A549 (cell line): ENCODE measurements around the gene LMOD1. TPM values are rescaled to one million over a fixed set of nuclear protein-coding genes. Genes with fewer than 3 reads are reported as not detected.

Experiments
- ATAC-seq, 2 experiments: fragments of 200-7000 bp in 1 of 2; fragments of >200 bp in 1 of 2; cut with Nextera tagmentation in 1 of 2; cut with Tn5 transposase in 1 of 2; 3 replicates each; pipeline versions ENCODE4 v1.8.0 to v1.9.1; 2018 to 2020; ENCODE audit warnings: mild to moderate bottlenecking in 1 of 2, moderate library complexity in 1 of 2
- CTCF ChIA-PET: fragments of 300-600 bp; sonication (Branson Sonifier 250); formaldehyde crosslinking; extraction: SDS; loops from one replicate; lab custom pipeline; 2021; ENCODE audit warnings: antibody characterized with exemption, inconsistent platforms; lab: Yijun Ruan, JAX
- POLR2A ChIA-PET: fragments of 350-600 bp; formaldehyde crosslinking; extraction: SDS; loops from one replicate; lab custom pipeline; 2021; ENCODE audit warnings: antibody characterized with exemption, inconsistent platforms; lab: Yijun Ruan, JAX
- DNase-seq, 2 experiments: peaks; one replicate each; pipeline versions ENCODE4 v3.0.0 to v3.0.0-alpha.2; 2011 to 2016; ENCODE audit warnings: low read depth in 1 of 2, low spot score in 1 of 2
- FAIRE-seq: peaks from 2 replicates; lab custom pipeline; 2011; peaks lifted over from hg19 to GRCh38; lab: Jason Lieb, UNC
- H3K27ac ChIP-seq, 2 experiments: fragments of >200 bp; sonication (Bioruptor Twin); formaldehyde crosslinking; 3 replicates each; pipeline ENCODE4 v1.5.1; 2016 to 2017
- H3K4me1 ChIP-seq: fragments of >200 bp; sonication (Bioruptor Twin); formaldehyde crosslinking; 3 replicates; pipeline ENCODE4 v1.6.1; 2016
- H3K4me2 ChIP-seq: fragments of >200 bp; sonication (Bioruptor Twin); formaldehyde crosslinking; 3 replicates; pipeline ENCODE4 v1.6.1; 2016
- H3K4me3 ChIP-seq: fragments of >200 bp; sonication (Bioruptor Twin); formaldehyde crosslinking; 3 replicates; pipeline ENCODE4 v1.5.1; 2016
- H3K9me3 ChIP-seq: fragments of >200 bp; sonication (Bioruptor Twin); formaldehyde crosslinking; 3 replicates; pipeline ENCODE4 v1.6.1; 2016
- CBX2 ChIP-seq: fragments of 200-600 bp; sonication (generic); IDR thresholded peaks from 2 replicates; pipeline ENCODE4 v1.6.1; 2016; ENCODE audit warnings: low read depth, mild to moderate bottlenecking, borderline replicate concordance
- CEBPB ChIP-seq, 2 experiments: fragments of >200 bp in 1 of 2; sonication (Bioruptor Twin) in 1 of 2; formaldehyde crosslinking in 1 of 2; IDR thresholded peaks; 2 replicates each; pipeline ENCODE4 v1.6.1; 2012 to 2016
- CHD2 ChIP-seq: fragments of 150-350 bp; IDR thresholded peaks from 2 replicates; pipeline ENCODE4 v1.6.1; 2014; ENCODE audit warnings: low read length; ENCODE audit not compliant: partially characterized antibody
- CHD4 ChIP-seq: fragments of 200-600 bp; sonication (generic); IDR thresholded peaks from 2 replicates; pipeline ENCODE4 v1.6.1; 2016; ENCODE audit warnings: antibody characterized with exemption, mild to moderate bottlenecking, borderline replicate concordance
- EHF ChIP-seq: fragments of 250-450 bp; sonication (Bioruptor Pico); IDR thresholded peaks from 2 replicates; pipeline ENCODE4 v1.5.0; 2020; ENCODE audit warnings: mild to moderate bottlenecking
- FOSB ChIP-seq: fragments of 250-450 bp; sonication (Bioruptor Pico); IDR thresholded peaks from 2 replicates; pipeline ENCODE4 v1.5.0; 2020; ENCODE audit warnings: mild to moderate bottlenecking, moderate library complexity
- FOXS1 ChIP-seq: fragments of 250-450 bp; sonication (Bioruptor Pico); IDR thresholded peaks from 2 replicates; pipeline ENCODE4 v1.5.0; 2020; ENCODE audit warnings: mild to moderate bottlenecking, moderate library complexity
- HDAC2 ChIP-seq: fragments of 200-600 bp; sonication (generic); IDR thresholded peaks from 2 replicates; pipeline ENCODE4 v1.6.1; 2016
- KDM1A ChIP-seq: fragments of 200-600 bp; sonication (generic); IDR thresholded peaks from 2 replicates; pipeline ENCODE4 v1.6.1; 2016; ENCODE audit warnings: low read depth, mild to moderate bottlenecking
- MAFK ChIP-seq: fragments of 450-650 bp; IDR thresholded peaks from 2 replicates; pipeline ENCODE4 v1.6.1; 2014; ENCODE audit not compliant: partially characterized antibody
- MAZ ChIP-seq: fragments of 150-350 bp; IDR thresholded peaks from 2 replicates; pipeline ENCODE4 v1.6.1; 2014; ENCODE audit warnings: antibody characterized with exemption, low read depth, low read length, borderline replicate concordance
- NPAS2 ChIP-seq: fragments of 250-450 bp; sonication (Bioruptor Pico); IDR thresholded peaks from 2 replicates; pipeline ENCODE4 v1.8.0; 2022; ENCODE audit warnings: mild to moderate bottlenecking, moderate library complexity, borderline replicate concordance
- PHF8 ChIP-seq: fragments of 200-600 bp; sonication (generic); IDR thresholded peaks from 2 replicates; pipeline ENCODE4 v1.6.1; 2016; ENCODE audit warnings: low read depth, mild to moderate bottlenecking, antibody characterized with exemption, moderate library complexity, borderline replicate concordance
- RAD21 ChIP-seq, 2 experiments: fragments of >200 bp in 1 of 2; sonication (Bioruptor Twin) in 1 of 2; formaldehyde crosslinking in 1 of 2; IDR thresholded peaks in 1 of 2; conservative IDR thresholded peaks in 1 of 2; 2 replicates in 1 of 2; 3 replicates in 1 of 2; pipeline ENCODE4 v1.6.1; 2012 to 2018; ENCODE audit warnings: inconsistent platforms in 1 of 2
- RARB ChIP-seq: fragments of 250-450 bp; sonication (Bioruptor Pico); IDR thresholded peaks from 2 replicates; pipeline ENCODE4 v1.8.0; 2021; ENCODE audit warnings: mild to moderate bottlenecking, moderate library complexity
- RCOR1 ChIP-seq: fragments of 150-350 bp; IDR thresholded peaks from 2 replicates; pipeline ENCODE4 v1.6.1; 2014; ENCODE audit warnings: antibody characterized with exemption, low read length, low read depth
- REST ChIP-seq: fragments of 200-600 bp; sonication (generic); IDR thresholded peaks from 2 replicates; pipeline ENCODE4 v1.6.1; 2016; ENCODE audit warnings: antibody characterized with exemption, mild to moderate bottlenecking, moderate library complexity
- SREBF2 ChIP-seq: fragments of 450-650 bp; IDR thresholded peaks from 2 replicates; pipeline ENCODE4 v1.6.1; 2014; ENCODE audit warnings: mild to moderate bottlenecking, moderate library complexity
- TP53 ChIP-seq: fragments of 250-450 bp; sonication (Bioruptor Pico); IDR thresholded peaks from 2 replicates; pipeline ENCODE4 v1.5.0; 2021; ENCODE audit warnings: mild to moderate bottlenecking, moderate library complexity
- ZC3H11A ChIP-seq: fragments of 450-650 bp; IDR thresholded peaks from 2 replicates; pipeline ENCODE4 v1.6.1; 2014; ENCODE audit warnings: antibody characterized with exemption, mild to moderate bottlenecking
- WGBS: methylation state at CpG from one replicate; pipeline ENCODE4 v1.1.6; 2017; ENCODE audit errors: missing lambda C conversion rate; 5-methylcytosine and 5-hydroxymethylcytosine counted together
- polyA plus RNA-seq, 4 experiments: library from polyadenylated mRNA; depleted of rRNA in 3 of 4; stranded (reverse); fragments of >200 nt; fragmentation: RNase III in 1 of 4; extraction: RNeasy Plus Mini Kit Qiagen cat#74134 plus additional on column Dnase treatment in 1 of 4; gene quantifications; 2 replicates in 3 of 4; 3 replicates in 1 of 4; pipeline ENCODE4 v1.2.3, GENCODE V29; 2011 to 2017
- TF ChIP-seq, protein P1 (sequence below): fragments of 150-350 bp; IDR thresholded peaks from 2 replicates; pipeline ENCODE4 v1.6.1; 2014; ENCODE audit warnings: low read depth, mild to moderate bottlenecking, low read length
- TF ChIP-seq, protein P2 (sequence below): IDR thresholded peaks from 2 replicates; pipeline ENCODE4 v1.6.1; 2012; ENCODE audit warnings: low read depth, borderline replicate concordance
- TF ChIP-seq, protein P3 (sequence below): fragments of >200 bp; sonication (Bioruptor Twin); formaldehyde crosslinking; IDR thresholded peaks from 3 replicates; pipeline ENCODE4 v1.5.1; 2016
- TF ChIP-seq, protein P4 (sequence below): fragments of 250-450 bp; sonication (Bioruptor Pico); IDR thresholded peaks from 2 replicates; pipeline ENCODE4 v1.5.0; 2020; ENCODE audit warnings: low read depth, mild to moderate bottlenecking, moderate library complexity

LMOD1 gene
- polyA plus RNA-seq, 2 of the 4 experiments (the other 2 are of a cell fraction) = not detected

DNA sequence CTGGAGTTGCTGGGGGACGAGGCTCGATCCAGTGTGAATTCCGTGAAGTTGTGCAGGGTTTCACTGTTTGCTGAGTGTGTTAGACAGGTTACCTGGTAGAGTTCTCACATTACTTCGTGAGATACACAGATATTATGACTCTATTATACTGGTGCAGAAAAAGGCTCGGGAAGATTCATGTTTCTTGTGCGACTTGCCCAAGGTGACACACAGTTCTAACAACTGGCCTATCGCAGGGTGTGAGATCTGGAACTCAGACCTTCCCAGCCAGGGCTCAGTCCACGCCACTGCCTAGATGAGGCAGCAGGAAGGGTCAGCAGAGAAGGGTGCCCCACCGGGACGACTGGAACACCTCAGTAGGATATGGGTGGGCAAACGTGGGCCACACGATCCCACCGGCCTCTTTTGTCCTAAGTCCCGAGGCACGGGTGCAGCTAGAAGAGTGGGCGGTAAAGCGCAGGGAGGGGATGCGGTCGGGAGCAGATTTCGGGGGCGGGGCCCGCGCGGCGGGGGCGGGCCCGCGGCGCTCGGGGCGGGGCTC lies 35.8 kb upstream of the LMOD1 start (continued):
- TF ChIP-seq FOXS1 (CRISPR knock-in tag) (no peak), RARB (CRISPR knock-in tag) (no peak), CHD2 (no peak), MAZ (no peak), PHF8 (no peak)
- TF ChIP-seq, protein P1, sequence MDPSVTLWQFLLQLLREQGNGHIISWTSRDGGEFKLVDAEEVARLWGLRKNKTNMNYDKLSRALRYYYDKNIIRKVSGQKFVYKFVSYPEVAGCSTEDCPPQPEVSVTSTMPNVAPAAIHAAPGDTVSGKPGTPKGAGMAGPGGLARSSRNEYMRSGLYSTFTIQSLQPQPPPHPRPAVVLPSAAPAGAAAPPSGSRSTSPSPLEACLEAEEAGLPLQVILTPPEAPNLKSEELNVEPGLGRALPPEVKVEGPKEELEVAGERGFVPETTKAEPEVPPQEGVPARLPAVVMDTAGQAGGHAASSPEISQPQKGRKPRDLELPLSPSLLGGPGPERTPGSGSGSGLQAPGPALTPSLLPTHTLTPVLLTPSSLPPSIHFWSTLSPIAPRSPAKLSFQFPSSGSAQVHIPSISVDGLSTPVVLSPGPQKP = no peak

DNA sequence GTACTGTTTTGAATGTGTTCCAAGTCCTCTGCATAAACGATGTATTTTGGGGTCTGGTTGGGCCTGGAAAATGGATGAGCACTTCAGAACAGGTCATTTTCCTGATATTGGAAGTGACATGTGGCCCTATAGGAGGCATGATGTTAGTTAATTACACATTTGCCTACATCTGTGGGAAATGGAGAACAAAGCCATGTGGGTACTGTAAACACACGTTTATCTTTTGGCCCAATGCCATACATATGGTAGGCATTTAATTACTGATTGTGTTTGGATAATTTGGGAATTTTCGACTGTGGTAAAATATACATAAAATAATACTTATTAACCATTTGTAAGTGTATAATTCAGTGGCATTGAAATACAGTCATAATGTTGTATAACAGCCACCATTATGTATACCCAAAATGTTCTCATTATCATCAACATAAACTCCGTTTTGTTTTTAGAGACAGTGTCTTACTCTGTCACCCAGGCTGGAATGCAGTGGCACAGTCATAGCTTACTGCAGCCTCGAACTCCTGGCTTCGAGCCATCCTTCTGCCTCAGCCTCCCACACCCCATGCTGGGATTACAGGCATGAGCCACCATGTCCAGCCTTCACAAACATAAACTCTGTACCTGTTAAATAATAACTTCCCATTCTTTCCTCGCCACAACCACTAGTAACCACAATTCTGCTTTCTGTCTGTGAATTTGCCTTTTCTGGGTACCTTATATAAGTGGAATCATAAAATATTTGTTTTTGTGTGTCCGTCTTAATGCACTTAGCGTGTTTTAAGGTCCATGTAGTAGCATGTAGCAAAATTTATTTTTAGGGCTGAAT lies 24.2 kb upstream of the LMOD1 start:
- no peak for FAIRE-seq
- TF ChIP-seq SREBF2 = no peak
- no peak for TF ChIP-seq FOSB (CRISPR knock-in tag)
- TF ChIP-seq, protein P2, sequence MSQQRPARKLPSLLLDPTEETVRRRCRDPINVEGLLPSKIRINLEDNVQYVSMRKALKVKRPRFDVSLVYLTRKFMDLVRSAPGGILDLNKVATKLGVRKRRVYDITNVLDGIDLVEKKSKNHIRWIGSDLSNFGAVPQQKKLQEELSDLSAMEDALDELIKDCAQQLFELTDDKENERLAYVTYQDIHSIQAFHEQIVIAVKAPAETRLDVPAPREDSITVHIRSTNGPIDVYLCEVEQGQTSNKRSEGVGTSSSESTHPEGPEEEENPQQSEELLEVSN = no peak
- no peak for TF ChIP-seq NPAS2 (CRISPR knock-in tag)
- no peak for TF ChIP-seq CBX2
- Histone ChIP-seq H3K27ac (no peak overlapping the region), H3K9me3 (no peaks in the 10 kb centered on the region), H3K4me1 (no peaks in the 10 kb centered on the region), H3K4me2 (no peak overlapping the region), H3K4me3 (no peak overlapping the region)
- DNase-seq = no peak
- no peak for ATAC-seq
- POLR2A ChIA-PET = interaction anchor here (1.0 kb wide), 1 partner anchor 75 kb away, joined by 9 read pairs; no protein-coding TSS in a partner anchor
- WGBS = 67% methylated on average over 9 of the region's 9 CpGs
- CTCF ChIA-PET = interaction anchor here (1.1 to 32.7 kb wide), 7 partner anchors 7 to 123 kb away, joined by 3 to 855 read pairs (median 15); partner anchors contain the start of genes LMOD1 and SHISA4

- CTCF ChIA-PET = interaction anchor here (0.7 to 32.7 kb wide), 8 partner anchors 8 to 408 kb away, joined by 3 to 855 read pairs (median 5); partner anchors contain the start of gene SHISA4
- FAIRE-seq = no peak
- no peak overlapping the region for H3K4me3 ChIP-seq
- H3K4me2 ChIP-seq = no peak overlapping the region
- H3K9me3 ChIP-seq = no peaks in the 10 kb centered on the region
- no peak overlapping the region for H3K27ac ChIP-seq
- no peak for ATAC-seq
- 92% methylated on average over 16 of the region's 16 CpGs for WGBS
- no peak for DNase-seq
- no peaks in the 10 kb centered on the region for H3K4me1 ChIP-seq
- POLR2A ChIA-PET = interaction anchor here (1.7 kb wide), 1 partner anchor 13 kb away, joined by 8 read pairs; the partner anchor contains the start of gene TIMM17A
- TF ChIP-seq EHF (CRISPR knock-in tag) (no peak), SREBF2 (no peak), CEBPB (IDR thresholded peaks at IDR 0.05) (no peak), HDAC2 (no peak), TP53 (CRISPR knock-in tag) (no peak), RAD21 (conservative IDR thresholded peaks at IDR 0.05 in 1 of 2, IDR thresholded peaks at IDR 0.05 in 1 of 2) (no peak), MAFK (no peak), RCOR1 (no peak), CHD4 (no peak), FOSB (CRISPR knock-in tag) (no peak), KDM1A (no peak), REST (no peak), ZC3H11A (no peak)
- TF ChIP-seq, protein P3, sequence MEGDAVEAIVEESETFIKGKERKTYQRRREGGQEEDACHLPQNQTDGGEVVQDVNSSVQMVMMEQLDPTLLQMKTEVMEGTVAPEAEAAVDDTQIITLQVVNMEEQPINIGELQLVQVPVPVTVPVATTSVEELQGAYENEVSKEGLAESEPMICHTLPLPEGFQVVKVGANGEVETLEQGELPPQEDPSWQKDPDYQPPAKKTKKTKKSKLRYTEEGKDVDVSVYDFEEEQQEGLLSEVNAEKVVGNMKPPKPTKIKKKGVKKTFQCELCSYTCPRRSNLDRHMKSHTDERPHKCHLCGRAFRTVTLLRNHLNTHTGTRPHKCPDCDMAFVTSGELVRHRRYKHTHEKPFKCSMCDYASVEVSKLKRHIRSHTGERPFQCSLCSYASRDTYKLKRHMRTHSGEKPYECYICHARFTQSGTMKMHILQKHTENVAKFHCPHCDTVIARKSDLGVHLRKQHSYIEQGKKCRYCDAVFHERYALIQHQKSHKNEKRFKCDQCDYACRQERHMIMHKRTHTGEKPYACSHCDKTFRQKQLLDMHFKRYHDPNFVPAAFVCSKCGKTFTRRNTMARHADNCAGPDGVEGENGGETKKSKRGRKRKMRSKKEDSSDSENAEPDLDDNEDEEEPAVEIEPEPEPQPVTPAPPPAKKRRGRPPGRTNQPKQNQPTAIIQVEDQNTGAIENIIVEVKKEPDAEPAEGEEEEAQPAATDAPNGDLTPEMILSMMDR = no peak
- TF ChIP-seq, protein P4, sequence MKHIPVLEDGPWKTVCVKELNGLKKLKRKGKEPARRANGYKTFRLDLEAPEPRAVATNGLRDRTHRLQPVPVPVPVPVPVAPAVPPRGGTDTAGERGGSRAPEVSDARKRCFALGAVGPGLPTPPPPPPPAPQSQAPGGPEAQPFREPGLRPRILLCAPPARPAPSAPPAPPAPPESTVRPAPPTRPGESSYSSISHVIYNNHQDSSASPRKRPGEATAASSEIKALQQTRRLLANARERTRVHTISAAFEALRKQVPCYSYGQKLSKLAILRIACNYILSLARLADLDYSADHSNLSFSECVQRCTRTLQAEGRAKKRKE (CRISPR knock-in tag) = no peak
These were observed 22.0 kb upstream of the LMOD1 start for GRCh38 chr1:201968202-201968925.
